HG02798 (cell line): Measurements from ENCODE around the gene NPM1.
"Not testable (repeated sequence)": the region's sequence is repeated elsewhere in the genome, so short reads cannot be mapped to it uniquely, and the experiment has no call there.

Experiments used
- ATAC-seq: cut with Tn5 transposase; IDR thresholded peaks from one replicate; pipeline ENCODE4 v1.9.1; 2021; ENCODE audit warnings: mild to moderate bottlenecking; ENCODE audit not compliant: unreplicated experiment, poor library complexity

Gene NPM1

GRCh38 chr5:171384999-171385398 lies 2.6 kb upstream of the NPM1 start:
- not testable (repeated sequence) for ATAC-seq

DNA sequence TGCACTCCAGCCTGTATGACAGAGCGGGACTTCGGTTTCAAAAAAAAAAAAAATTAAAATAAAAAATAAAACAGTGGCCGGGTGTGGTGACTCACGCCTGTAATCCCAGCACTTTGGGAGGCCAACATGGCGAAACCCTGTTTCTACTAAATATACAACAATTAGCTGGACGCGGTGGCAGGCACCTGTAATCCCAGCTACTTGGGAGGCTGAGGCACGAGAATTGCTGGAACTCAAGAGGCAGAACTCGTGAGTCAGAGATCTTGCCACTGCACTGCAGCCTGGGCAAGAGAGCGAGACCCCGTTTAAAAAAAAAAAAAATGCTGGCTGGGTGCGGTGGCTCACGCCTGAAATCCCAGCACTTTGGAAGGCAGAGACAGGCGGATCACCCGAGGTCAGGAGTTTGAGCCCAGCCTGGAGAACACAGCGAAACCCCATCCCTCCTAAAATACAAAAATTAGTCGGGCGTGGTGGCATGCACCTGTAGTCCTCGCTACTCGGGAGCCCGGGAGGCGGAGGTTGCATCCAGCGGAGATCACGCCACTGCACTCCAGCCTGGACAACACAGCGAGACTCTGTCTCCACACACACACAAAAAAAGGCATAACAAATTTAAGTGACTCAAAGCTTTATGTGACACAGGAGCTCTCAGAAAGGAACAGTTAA lies 1.5 kb upstream of the NPM1 start:
- no peak for ATAC-seq

- ATAC-seq: no peak
These were observed 746 bp upstream of the NPM1 start for GRCh38 chr5:171386861-171387344.

DNA sequence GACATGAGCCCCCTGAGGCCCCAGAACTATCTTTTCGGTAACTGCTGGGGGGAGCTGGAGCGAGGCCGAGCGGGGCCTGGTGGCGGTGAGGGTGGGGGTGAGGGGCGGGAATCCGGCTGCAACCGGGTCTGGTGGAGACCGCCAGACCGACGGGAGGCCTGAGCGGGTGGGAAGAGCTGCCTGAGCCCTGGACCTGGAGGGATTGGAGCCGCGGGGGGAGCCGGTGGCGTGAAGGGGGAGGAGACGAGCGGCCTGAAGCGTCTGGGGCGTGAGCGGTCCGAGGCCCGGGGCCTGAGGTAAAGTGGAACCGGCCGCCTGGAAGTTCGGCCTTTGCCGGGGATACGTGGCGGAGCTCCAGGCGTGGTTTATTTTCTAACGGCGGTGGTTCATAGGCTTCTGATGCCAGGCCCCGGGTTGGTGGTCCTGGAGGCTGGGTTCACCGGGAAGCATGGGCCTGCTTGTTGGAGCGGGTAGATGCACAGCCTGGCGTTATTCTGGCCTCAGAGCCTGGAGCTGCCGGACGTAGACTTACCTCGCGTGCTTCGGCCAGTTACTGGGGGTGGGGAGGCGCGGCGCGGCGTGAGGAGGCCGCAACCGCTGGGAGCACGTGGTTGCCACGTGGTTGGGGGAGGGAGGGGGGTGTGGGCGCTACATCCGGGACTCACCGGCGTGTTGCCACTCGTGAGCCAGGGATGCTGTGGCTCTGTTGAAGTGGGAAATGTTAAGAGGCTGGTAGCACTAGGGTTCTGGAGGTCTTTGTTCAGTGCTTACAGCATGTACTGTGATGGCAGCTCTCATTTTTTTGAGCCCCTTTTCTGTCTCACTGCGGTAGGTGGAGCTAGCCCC lies 544 bp downstream of the NPM1 start:
- ATAC-seq: peak; percentile 37

DNA sequence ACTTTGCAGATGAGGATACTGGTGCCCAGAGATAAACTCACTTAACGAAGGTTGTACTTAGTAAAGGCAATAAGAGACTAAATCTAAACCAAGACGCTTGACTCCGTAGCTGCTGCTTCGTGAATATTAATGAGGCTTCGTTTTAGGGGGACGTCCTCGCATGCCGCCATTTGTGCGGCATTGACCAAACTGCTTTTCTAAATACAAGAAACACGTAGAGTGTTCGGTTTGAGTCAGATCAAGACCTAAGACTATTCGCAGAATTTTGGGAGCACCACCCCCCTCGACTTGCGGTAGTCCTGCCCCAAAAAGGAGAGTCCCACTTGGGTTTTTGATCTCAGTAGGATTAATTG lies 1.1 kb downstream of the NPM1 start:
- no peak for ATAC-seq

DNA sequence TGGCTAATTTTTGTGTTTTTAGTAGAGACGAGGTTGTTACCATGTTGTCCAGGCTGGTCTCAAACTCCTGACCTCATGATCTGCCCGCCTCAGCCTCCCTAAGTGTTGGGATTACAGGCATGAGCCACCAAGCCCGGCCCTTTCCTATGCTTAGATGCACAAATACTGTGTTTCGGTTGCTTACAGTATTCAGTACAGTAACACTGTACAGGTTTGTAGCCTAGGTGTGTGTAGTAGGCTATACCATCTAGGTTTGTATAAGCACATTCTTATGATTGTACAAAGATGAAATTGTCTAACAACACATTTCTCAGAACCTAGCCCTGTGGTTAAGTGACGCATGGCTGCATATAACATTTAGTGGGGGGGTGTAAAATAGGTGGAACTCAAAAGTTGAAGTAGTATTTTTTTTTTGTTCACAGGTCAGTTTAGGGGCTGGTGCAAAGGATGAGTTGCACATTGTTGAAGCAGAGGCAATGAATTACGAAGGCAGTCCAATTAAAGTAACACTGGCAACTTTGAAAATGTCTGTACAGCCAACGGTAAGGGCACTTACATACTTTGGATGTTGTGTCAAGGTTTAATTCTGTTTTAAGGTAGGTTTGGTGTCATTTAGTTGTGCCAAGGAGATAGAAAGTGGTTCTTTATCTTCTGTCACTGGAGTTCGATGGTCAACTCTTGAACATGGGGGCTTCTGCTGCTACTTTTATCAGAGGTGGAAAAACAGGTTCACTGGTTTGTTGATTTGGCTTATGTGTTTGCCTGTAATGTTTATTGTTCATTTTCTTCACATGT lies 3.4 kb downstream of the NPM1 start:
- ATAC-seq: no peak

- ATAC-seq: no peak
These were observed 4.4 kb downstream of the NPM1 start for GRCh38 chr5:171391996-171392577.

DNA sequence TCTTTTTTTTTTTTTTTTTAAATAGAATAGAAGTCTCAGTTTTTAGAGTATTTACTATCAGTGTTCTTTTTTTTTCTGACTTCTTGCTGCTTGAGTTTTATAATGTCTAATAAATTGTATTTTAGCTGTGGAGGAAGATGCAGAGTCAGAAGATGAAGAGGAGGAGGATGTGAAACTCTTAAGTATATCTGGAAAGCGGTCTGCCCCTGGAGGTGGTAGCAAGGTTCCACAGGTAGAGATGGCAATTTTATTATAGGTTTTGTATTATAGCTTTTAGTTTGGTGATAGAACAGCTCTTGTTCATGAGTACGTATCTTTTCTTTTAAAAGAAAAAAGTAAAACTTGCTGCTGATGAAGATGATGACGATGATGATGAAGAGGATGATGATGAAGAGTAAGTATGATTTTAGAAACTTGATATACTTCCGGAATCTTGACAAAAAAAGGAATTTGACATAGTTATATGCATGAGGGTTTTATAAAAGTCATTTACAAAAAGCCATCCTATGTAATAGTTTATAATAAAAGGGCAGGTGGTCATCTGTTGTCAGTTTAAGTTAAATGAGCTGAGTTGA lies 5.0 kb downstream of the NPM1 start:
- no peak for ATAC-seq

DNA sequence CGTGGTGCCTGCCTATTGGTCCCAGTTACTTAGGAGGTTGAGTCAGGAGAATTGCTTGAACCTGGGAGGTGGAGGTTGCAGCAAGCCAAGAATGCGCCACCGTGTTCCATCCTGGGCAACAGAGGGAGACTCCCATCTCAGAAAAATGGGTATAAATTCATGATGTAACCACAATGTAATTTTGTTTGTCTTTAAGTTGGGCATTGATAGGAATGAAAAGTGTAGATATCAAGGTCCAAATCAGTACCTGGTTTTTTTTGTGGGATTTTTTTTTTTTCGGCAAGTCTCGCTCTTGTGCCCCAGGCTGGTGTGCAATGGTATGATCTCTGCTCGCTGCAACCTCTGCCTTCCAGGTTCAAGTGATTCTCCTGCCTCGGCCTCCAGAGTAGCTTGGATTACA lies 7.4 kb downstream of the NPM1 start:
- ATAC-seq: no peak

DNA sequence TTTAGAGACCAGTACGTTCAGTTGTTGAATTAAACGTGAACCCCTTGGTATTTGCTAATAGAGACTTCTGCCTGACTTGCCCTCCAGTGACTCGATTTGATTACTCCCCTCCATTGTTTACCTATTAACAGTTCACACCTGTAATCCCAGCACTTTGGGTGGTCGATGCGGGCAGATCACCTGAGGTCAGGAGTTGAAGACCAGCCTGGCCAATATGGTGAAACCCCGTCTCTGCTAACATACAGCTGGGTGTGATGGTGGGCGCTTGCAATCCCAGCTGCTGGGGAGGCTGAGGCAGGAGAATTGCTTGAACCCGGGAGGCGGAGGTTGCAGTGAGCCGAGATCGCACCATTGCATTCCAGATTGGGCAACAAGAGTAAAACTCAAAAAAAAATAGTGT lies 8.9 kb downstream of the NPM1 start:
- ATAC-seq: not testable (repeated sequence)

- ATAC-seq: no peak
These were observed 9.5 kb downstream of the NPM1 start for GRCh38 chr5:171397190-171397589.

DNA sequence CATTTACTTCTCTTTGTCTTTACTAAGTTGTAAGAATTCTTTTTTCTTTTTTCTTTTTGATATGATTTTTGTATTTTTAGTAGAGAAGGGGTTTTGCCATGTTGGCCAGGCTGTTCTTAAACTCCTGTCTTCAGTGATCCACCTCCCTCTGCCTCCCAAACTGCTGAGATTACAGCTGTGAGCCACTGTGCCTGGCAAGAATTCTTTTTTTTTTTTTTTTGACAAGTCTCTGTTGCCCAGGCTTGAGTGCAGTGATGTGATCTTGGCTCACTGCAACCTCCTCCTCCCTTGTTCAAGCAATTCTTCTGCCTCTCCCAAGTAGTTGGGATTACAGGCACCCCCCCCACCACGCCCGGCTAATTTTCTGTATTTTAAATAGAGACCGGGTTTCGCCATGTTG lies 9.9 kb downstream of the NPM1 start:
- no peak for ATAC-seq

DNA sequence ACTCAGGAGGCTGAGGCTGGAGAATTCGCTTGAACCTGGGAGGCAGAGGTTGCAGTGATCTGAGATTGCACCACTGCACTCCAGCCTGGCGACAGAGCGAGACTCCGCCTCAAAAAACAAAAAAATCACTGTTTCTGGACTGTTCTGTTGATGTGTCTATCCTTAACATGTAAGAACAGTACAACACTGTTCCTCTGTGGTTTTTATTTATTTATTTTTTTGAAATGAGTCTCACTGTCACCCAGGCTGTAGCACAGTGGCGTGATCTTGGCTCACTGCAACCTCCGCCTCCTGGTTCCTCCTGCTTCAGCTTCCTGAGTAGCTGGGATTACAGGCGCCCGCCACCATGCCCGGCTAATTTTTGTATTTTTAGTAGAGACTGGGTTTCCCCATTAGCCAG lies 11.0 kb downstream of the NPM1 start:
- not testable (repeated sequence) for ATAC-seq

DNA sequence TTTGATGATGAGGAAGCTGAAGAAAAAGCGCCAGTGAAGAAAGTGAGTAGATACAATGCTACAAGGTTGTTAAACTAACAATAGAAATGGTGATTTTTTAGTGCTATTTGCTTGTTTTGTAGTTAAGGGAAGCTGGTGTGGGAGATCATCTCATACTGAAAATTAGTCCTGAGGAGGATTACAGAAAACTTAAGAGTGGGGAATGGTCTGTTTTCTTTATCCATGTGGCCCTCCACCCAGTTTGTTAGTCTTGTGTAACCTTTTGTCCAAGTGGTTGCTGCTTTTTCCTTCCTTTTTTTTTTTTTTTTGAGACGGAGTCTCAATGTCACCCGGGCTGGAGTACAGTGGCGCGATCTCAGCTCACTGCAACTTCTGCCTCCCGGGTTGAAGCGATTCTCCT lies 12.5 kb downstream of the NPM1 start:
- ATAC-seq: no peak

DNA sequence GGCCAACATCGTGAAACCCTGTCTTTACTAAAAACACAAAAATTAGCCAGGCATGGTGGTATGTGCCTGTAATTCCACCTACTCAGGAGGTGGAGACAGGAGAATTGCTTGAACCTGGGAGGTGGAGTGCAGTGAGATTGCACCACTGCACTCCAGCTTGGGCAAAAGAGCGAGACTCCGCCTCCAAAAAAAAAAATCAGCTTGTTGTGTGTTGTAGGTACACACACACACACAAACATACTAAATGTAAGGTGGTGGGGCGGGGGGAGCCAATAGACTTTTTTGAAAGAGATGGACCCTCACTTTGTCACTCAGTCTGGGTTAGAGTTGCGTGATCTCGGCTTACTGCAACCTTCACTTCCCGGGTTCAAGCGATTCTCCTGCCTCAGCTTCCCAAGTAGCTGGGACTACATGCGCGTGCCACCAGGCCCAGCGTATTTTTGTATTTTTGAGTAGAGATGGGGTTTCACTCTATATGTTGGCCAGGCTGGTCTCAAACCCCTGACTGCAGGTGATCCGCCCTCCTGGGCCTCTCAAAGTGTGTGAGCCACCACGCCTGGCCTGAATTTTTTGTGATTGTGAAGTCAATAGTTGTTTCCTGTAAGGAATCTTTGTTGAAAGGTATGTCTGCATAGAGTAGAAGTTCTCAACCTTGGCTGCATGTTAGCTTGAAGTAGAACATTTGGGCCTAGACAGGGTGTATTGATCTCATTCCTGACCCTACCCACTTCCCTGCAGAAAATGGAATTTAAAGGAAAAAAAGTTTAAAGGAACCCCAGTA lies 13.7 kb downstream of the NPM1 start:
- no peak for ATAC-seq

DNA sequence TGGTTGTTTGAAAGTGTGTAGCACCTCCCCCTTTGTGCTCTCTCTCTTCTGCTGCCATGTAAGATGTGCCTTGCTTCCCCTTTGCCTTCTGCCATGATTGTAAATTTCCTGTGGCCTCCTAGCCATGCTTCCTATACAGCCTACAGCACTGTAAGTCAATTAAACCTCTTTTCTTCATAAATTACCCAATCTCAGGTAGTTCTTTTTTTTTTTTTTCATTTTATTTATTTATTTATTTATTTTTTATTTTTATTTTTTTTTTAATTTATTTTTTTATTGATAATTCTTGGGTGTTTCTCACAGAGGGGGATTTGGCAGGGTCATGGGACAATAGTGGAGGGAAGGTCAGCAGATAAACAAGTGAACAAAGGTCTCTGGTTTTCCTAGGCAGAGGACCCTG lies 15.1 kb downstream of the NPM1 start:
- ATAC-seq: not testable (repeated sequence)

DNA sequence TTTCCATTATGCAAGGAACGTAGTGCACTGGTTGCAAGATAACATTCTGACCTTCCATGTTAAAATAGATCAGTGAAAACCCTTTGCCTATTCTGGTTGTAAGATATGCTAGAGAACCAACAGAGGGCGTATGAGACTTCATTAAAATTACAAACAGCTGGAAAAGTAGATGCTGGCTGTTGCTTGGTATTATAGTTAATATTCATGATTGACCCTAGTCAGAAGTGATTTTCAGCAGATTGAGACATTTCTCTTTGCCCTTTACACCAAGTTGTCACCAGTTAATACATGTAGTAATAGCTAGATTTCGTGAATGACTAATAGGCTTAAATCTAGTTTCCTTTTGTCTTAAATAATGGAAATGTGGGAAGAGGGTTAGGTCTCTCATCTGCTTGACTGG lies 18.0 kb downstream of the NPM1 start:
- ATAC-seq: no peak

GRCh38 chr5:171407234-171407633 lies 19.6 kb downstream of the NPM1 start:
- no peak for ATAC-seq
